Suprapubic skin (tissue), 4 donors: ENCODE data around the gene VWF. TPM values are rescaled to one million over a fixed set of nuclear protein-coding genes. Genes with fewer than 3 reads are reported as not detected.
"Not testable (repeated sequence)": the region's sequence is repeated elsewhere in the genome, so short reads cannot be mapped to it uniquely, and the experiment has no call there.

Experiments used
- DNase-seq, 2 donors: peaks; one replicate each; pipeline ENCODE4 v3.0.0-alpha.2; 2019; ENCODE audit warnings: low spot score in 2 of 2
- H3K27ac ChIP-seq: fragments of 200-600 bp; sonication (generic); one replicate; pipeline ENCODE4 v1.5.1; 2019
- H3K27me3 ChIP-seq: fragments of 200-600 bp; sonication (generic); one replicate; pipeline ENCODE4 v1.5.1; 2019
- H3K36me3 ChIP-seq: fragments of 200-600 bp; sonication (generic); one replicate; pipeline ENCODE4 v1.5.1; 2019
- H3K4me1 ChIP-seq: fragments of 200-600 bp; sonication (generic); one replicate; pipeline ENCODE4 v1.5.1; 2019
- H3K4me3 ChIP-seq: fragments of 200-600 bp; sonication (generic); one replicate; pipeline ENCODE4 v1.5.1; 2019; ENCODE audit warnings: mild to moderate bottlenecking
- H3K9me3 ChIP-seq: fragments of 200-600 bp; sonication (generic); one replicate; pipeline ENCODE4 v1.5.1; 2019
- EP300 ChIP-seq: sonication (generic); formaldehyde crosslinking; IDR thresholded peaks from one replicate; pipeline ENCODE4 v1.6.1; 2017; ENCODE audit warnings: antibody characterized with exemption
- POLR2A ChIP-seq, 2 donors: fragments of 450-650 bp; IDR thresholded peaks; one replicate each; pipeline ENCODE4 v1.6.1; 2017; ENCODE audit warnings: antibody characterized with exemption in 2 of 2, mild to moderate bottlenecking in 2 of 2, moderate library complexity in 2 of 2
- POLR2AphosphoS5 ChIP-seq, 3 donors: sonication (generic); formaldehyde crosslinking; IDR thresholded peaks; one replicate each; pipeline ENCODE4 v1.6.1; 2017; ENCODE audit warnings: antibody characterized with exemption in 3 of 3
- WGBS: methylation state at CpG from one replicate; pipeline ENCODE4 v1.1.5; 2018; 5-methylcytosine and 5-hydroxymethylcytosine counted together
- total RNA-seq, 4 donors: library from RNA; depleted of rRNA; stranded (reverse); fragments of >200 nt; gene quantifications; one replicate each; pipeline ENCODE4 v1.1.0, GENCODE V29; 2016
- TF ChIP-seq, protein P1 (sequence below), 2 donors: fragments of 200-600 bp in 1 of 2; fragments of 450-650 bp in 1 of 2; sonication (generic) in 1 of 2; IDR thresholded peaks; one replicate each; pipeline ENCODE4 v1.5.1; 2016 to 2019; ENCODE audit warnings: antibody characterized with exemption in 2 of 2, mild to moderate bottlenecking in 1 of 2, moderate library complexity in 1 of 2

VWF gene
- total RNA-seq, 4 donors from 2014 or later: 35.5 to 91.7 (median 61.7) TPM

- Histone ChIP-seq H3K27ac (no peak overlapping the region), H3K4me3 (no peak overlapping the region), H3K27me3 (no peaks in the 10 kb centered on the region), H3K9me3 (no peaks in the 10 kb centered on the region), H3K4me1 (no peaks in the 10 kb centered on the region), H3K36me3 (no peaks in the 10 kb centered on the region)
- peak in 1 of 2 donors; percentile 37 for DNase-seq
- TF ChIP-seq POLR2A (IDR thresholded peaks at IDR 0.05) (no peak), EP300 (no peak), POLR2AphosphoS5 (IDR thresholded peaks at IDR 0.05) (no peak)
- TF ChIP-seq, protein P1, sequence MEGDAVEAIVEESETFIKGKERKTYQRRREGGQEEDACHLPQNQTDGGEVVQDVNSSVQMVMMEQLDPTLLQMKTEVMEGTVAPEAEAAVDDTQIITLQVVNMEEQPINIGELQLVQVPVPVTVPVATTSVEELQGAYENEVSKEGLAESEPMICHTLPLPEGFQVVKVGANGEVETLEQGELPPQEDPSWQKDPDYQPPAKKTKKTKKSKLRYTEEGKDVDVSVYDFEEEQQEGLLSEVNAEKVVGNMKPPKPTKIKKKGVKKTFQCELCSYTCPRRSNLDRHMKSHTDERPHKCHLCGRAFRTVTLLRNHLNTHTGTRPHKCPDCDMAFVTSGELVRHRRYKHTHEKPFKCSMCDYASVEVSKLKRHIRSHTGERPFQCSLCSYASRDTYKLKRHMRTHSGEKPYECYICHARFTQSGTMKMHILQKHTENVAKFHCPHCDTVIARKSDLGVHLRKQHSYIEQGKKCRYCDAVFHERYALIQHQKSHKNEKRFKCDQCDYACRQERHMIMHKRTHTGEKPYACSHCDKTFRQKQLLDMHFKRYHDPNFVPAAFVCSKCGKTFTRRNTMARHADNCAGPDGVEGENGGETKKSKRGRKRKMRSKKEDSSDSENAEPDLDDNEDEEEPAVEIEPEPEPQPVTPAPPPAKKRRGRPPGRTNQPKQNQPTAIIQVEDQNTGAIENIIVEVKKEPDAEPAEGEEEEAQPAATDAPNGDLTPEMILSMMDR (IDR thresholded peaks at IDR 0.05): no peak
- 91% methylated on average over 5 of the region's 5 CpGs for WGBS
Measured at GRCh38 chr12:6029401-6029800, 95.1 kb downstream of the VWF start.

DNA sequence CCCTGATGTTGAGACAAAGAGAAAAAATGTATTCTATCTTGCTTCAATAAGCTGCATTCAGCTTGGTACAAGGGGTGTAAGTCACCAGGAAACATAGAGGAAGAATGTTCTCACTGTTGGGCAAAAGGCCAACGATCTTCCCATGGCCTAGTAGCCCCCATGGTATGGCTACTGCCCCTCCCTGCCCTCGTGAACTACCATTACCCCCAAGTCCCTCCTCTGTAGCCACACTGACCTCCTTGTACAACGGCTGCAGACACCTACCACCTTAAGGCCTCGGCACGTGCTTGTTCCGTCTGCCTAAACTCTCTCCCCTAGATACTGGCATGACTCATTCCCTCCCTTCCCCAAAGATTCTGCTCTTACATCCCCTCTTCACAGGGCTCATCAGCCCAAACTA lies 97.5 kb downstream of the VWF start:
- Histone ChIP-seq H3K27ac (no peak overlapping the region), H3K4me1 (no peaks in the 10 kb centered on the region), H3K4me3 (no peak overlapping the region), H3K9me3 (no peaks in the 10 kb centered on the region), H3K27me3 (no peaks in the 10 kb centered on the region), H3K36me3 (no peaks in the 10 kb centered on the region)
- WGBS: 71% methylated on average over 6 of the region's 6 CpGs
- DNase-seq: peak in 1 of 2 donors; percentile 23
- TF ChIP-seq POLR2AphosphoS5 (IDR thresholded peaks at IDR 0.05) (no peak), EP300 (no peak), POLR2A (IDR thresholded peaks at IDR 0.05) (no peak)
- TF ChIP-seq, protein P1 (IDR thresholded peaks at IDR 0.05): no peak

DNA sequence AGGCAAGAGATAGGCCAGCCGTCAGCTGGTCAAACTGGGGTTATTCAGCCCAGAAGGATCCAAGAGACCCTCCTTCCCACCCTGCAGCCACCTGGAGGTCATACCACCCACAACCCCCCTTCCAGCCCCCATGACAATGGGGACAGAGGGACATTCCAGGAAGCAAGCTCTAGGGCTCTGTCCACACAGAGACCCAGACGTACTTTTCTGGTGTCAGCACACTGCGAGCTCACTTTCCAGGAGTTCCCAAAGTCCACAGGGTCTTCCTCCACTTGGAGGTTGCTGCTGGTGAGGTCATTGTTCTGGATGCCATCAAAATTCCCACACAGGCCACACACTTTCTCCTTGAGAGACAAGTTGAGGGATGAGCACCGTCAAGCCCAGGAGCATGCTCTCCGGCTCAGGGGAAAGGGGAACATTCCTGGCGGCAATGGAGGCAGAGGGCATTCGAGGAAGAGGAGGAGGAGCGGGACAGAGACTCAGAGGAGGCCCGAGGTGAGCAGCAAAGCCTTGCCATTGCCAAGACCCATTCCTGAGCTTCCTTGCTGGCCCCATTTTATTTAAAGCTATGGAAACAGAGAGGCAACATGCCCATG lies 98.7 kb downstream of the VWF start:
- not testable (repeated sequence) for H3K4me1 ChIP-seq, H3K36me3 ChIP-seq, H3K4me3 ChIP-seq, H3K9me3 ChIP-seq, H3K27ac ChIP-seq, H3K27me3 ChIP-seq
- peak in 1 of 2 donors; percentile 35 for DNase-seq
- WGBS: 81% methylated on average over 9 of the region's 9 CpGs

DNA sequence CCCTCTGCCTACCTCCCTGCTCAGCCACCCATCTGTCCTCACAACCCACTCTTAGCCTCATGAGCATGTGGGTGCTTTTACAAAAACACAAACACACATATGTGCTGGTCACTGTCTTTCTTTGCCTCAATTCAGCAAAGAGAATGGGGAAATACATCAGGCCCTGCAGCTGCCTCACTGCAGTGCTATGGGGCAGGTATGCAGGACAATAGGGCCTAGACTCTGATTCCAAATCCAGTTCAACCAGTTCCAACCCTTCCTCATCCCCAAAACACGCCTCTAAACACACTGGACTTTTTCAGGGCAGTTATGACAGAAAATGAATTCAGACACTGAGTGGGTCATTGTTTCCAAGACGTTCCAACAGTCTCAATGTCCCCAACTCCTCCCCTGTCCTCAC lies 100.4 kb downstream of the VWF start:
- peak in 1 of 2 donors; percentile 13 for DNase-seq
- H3K4me3 ChIP-seq, H3K4me1 ChIP-seq, H3K27me3 ChIP-seq, H3K9me3 ChIP-seq, H3K36me3 ChIP-seq, H3K27ac ChIP-seq: not testable (repeated sequence)
- 65% methylated on average over 2 of the region's 2 CpGs for WGBS

DNA sequence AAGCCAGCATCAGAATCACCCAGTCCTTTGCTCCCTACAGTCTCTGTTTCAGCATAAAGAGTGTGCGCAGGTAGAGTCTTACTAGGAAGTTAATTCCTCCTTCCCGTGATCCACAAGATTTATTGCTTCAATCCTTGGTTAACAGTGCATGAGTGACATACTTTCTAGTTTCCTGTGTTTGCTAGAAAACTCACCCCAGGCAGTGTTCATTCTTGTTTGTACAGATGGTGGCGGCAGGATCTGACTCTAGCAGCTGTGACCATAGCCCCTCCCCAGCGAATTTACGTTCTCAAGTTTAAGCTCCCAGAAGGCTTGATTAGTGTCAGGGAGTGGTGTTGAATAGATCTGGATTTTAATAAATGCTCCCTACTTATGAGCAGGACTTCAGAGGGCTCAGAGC lies 103.5 kb downstream of the VWF start:
- Histone ChIP-seq H3K4me1 (no peaks in the 10 kb centered on the region), H3K36me3 (no peaks in the 10 kb centered on the region), H3K4me3 (no peak overlapping the region), H3K9me3 (no peaks in the 10 kb centered on the region), H3K27me3 (no peaks in the 10 kb centered on the region), H3K27ac (no peak overlapping the region)
- 40% methylated on average over 5 of the region's 5 CpGs for WGBS
- DNase-seq: no peak
- TF ChIP-seq POLR2A (IDR thresholded peaks at IDR 0.05) (no peak), EP300 (no peak), POLR2AphosphoS5 (IDR thresholded peaks at IDR 0.05) (no peak)
- TF ChIP-seq, protein P1 (IDR thresholded peaks at IDR 0.05): no peak

GRCh38 chr12:6020511-6020910 lies 104.0 kb downstream of the VWF start:
- H3K27ac ChIP-seq, H3K4me3 ChIP-seq, H3K9me3 ChIP-seq, H3K27me3 ChIP-seq, H3K4me1 ChIP-seq, H3K36me3 ChIP-seq: not testable (repeated sequence)
- peak in 1 of 2 donors; percentile 65 for DNase-seq
- 92% methylated on average over 2 of the region's 10 CpGs for WGBS

GRCh38 chr12:6019256-6019655 lies 105.2 kb downstream of the VWF start:
- H3K9me3 ChIP-seq, H3K27me3 ChIP-seq, DNase-seq, H3K36me3 ChIP-seq, H3K4me1 ChIP-seq, H3K4me3 ChIP-seq, H3K27ac ChIP-seq: not testable (repeated sequence)
- 100% methylated on average over 4 of the region's 24 CpGs for WGBS
